Naive thymus-derived CD8-positive, alpha-beta T cell (primary cell): ENCODE results near the gene C20orf96. TPM values are rescaled to one million over a fixed set of nuclear protein-coding genes. Genes with fewer than 3 reads are reported as not detected.
A peak's percentile ranks its signal among the peaks of the same experiment; 100 is the strongest.
"Not testable (repeated sequence)": the region's sequence is repeated elsewhere in the genome, so short reads cannot be mapped to it uniquely, and the experiment has no call there.

Source experiments
- ATAC-seq, 2 donors: fragments of 150-1000 bp; cut with Tn5 transposase in 1 of 2; sonication (Bioruptor Pico), chemical (Tn5 transposase) in 1 of 2; 1 replicate in 1 of 2; 2 replicates in 1 of 2; pipeline ENCODE4 v1.10.0; 2021; ENCODE audit warnings: mild to moderate bottlenecking in 2 of 2, moderate library complexity in 2 of 2
- POLR2A ChIA-PET: fragments of 350-600 bp; sonication (Branson Sonifier 250); formaldehyde crosslinking; loops from one replicate; lab custom pipeline; 2021; ENCODE audit warnings: antibody characterized with exemption; lab: Charles Lee
- DNase-seq, 10 donors: peaks; one replicate each; pipeline versions ENCODE4 v3.0.0 to v3.0.0-alpha.2; 2020 to 2022
- H3K27ac Mint-ChIP-seq, 10 donors: one replicate each; pipeline ENCODE4 v1.8.0; 2020 to 2022; ENCODE audit warnings: mild to moderate bottlenecking in 10 of 10, mixed read lengths in 10 of 10, moderate library complexity in 4 of 10, inconsistent platforms in 1 of 10
- H3K27me3 Mint-ChIP-seq, 5 donors: one replicate each; pipeline ENCODE4 v1.8.0; 2021 to 2022; ENCODE audit warnings: mixed read lengths in 5 of 5
- H3K36me3 Mint-ChIP-seq, 3 donors: one replicate each; pipeline ENCODE4 v1.8.0; 2020 to 2022; ENCODE audit warnings: mixed read lengths in 3 of 3, mild to moderate bottlenecking in 2 of 3, inconsistent platforms in 1 of 3
- H3K4me1 Mint-ChIP-seq, 4 donors: one replicate each; pipeline ENCODE4 v1.8.0; 2021 to 2022; ENCODE audit warnings: mixed read lengths in 4 of 4
- H3K4me3 Mint-ChIP-seq, 10 donors: one replicate each; pipeline ENCODE4 v1.8.0; 2020 to 2022; ENCODE audit warnings: mild to moderate bottlenecking in 10 of 10, mixed read lengths in 10 of 10, moderate library complexity in 6 of 10, inconsistent platforms in 1 of 10
- H3K9me3 Mint-ChIP-seq, 9 donors: one replicate each; pipeline ENCODE4 v1.8.0; 2020 to 2022; ENCODE audit warnings: mixed read lengths in 9 of 9, mild to moderate bottlenecking in 3 of 9, inconsistent platforms in 1 of 9, moderate library complexity in 1 of 9
- polyA plus RNA-seq, 3 donors: library from polyadenylated mRNA; unstranded; fragments of 300-500 nt; fragmentation: Illumina TruSeq; gene quantifications; one replicate each; pipeline ENCODE4 v1.2.3, GENCODE V29; 2021
- total RNA-seq, 8 experiments: library from RNA in 2 of 8; stranded (reverse) in 2 of 8; gene quantifications; one replicate each; pipeline ENCODE4 v1.2.3 and lab custom pipeline; 2021 to 2026

C20orf96 gene
- total RNA-seq = 1 to 10 TPM; 4.7 to 5.7 TPM
- polyA plus RNA-seq = under 1 TPM; 0.46 to 0.80 (median 0.67) TPM
- 0.76 to 3.9 (median 1.3) reads per million in 6 experiments for total RNA-seq (lab: John Stamatoyannopoulos, UW)

DNA sequence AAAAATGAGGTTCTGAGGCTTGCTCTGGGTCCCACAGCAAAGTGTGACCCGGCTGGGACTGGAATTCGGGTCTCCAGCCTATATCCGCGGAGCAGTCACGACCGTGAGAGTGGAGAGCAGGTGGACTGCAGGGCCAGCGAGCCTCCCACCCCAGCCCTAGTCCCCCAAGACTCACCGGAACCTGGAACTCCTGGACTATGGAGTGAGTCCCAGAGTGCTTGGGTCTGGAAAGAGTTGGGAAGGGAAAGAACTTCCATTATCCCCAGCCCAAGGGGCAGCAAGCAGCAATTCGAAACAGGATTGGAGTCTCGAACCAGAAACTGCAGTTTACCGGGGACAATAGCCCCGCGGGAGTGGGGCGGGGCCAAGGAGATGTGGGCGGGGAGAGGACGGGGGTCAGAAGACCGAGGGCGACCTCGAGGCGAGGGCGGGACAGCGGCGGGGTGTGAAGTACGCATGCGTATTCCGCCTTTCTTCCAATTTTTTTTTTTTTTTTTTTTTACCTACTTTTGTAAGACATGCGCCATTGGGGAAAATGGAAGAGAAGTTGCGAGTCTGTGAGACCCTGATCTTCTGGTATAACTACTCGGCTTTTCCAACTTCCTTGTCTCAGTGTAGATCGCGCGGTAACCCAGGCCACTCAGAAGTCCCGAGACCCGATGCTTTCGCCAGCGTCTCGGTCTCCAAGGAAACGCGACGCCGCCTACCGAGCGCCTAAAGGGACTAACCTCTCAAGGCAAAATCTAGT is at the start of gene C20orf96:
C20orf96 (minus strand) TSS at position 667 of the 748 bp plus-strand sequence; CDS start at position 527, 140 bp downstream.
- DNase-seq (peak; percentile 75 to 92 (median 79)), ATAC-seq (peak; percentile 91 to 93)
- H3K4me3 Mint-ChIP-seq = no peak within 1 kb of the TSS
- H3K4me1 Mint-ChIP-seq = peaks cover 4 to 10% (median 9%) of the 10 kb centered on the region in 4 donors
- no peaks in the 10 kb centered on the region for H3K36me3 Mint-ChIP-seq
- no peaks in the 10 kb centered on the region for H3K27me3 Mint-ChIP-seq
- peak within 1 kb of the TSS in 4 of 10 donors; percentile 29 to 89 (median 56) for H3K27ac Mint-ChIP-seq
- H3K9me3 Mint-ChIP-seq = no peaks in the 10 kb centered on the region
- POLR2A ChIA-PET = interaction anchor here (1.5 kb wide), 1 partner anchor 8 kb away, joined by 5 read pairs; the partner anchor contains the start of gene ZCCHC3

DNA sequence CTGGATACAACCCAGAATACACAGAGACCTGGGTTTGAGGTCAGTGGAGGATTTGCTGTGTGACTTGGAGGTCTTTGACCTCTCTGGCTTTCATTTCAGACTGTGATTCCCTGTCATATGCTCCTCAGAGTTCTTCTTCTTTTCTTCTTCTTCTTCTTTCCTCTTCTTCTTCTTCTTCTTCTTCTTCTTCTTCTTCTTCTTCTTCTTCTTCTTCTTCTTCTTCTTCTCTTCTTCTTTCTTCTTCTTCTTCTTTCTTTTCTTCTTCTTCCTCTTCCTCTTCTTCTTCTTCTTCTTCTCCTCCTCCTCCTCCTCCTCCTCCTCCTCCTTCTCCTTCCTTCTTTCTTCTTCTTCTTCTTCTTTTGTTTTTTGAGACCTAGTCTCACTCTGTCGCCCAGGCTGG is 45.5 kb upstream of the C20orf96 start:
- H3K9me3 Mint-ChIP-seq, H3K27me3 Mint-ChIP-seq, H3K4me3 Mint-ChIP-seq, H3K4me1 Mint-ChIP-seq, ATAC-seq, H3K36me3 Mint-ChIP-seq, POLR2A ChIA-PET, DNase-seq: not testable (repeated sequence)
- peak overlapping the region in 2 of 10 donors; percentile 13 to 84 for H3K27ac Mint-ChIP-seq

DNA sequence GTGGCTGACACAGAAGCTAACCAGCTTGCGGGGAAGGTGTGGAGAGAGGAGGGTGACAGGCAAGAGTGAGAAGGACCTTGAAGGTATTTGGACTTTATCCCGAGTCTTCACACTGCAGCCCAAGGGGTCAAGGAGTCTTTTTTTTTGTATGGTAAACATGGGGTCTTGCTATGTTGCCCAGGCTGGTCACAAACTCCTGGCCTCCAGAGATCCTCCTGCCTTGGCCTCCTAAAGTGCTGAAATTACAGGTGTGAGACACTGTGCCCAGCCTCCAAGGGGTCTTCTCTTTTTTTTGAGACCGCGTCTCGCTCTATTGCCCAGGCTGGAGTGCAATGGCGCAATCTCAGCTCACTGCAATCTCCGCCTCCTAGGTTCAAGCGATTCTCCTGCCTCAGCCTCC is 44.0 kb upstream of the C20orf96 start:
- Mint-ChIP-seq H3K9me3 (no peaks in the 10 kb centered on the region), H3K4me3 (no peak overlapping the region), H3K27ac (peak overlapping the region in 1 of 10 donors; percentile 49), H3K36me3 (peaks cover 0 to 2% (median 0%) of the 10 kb centered on the region in 3 donors), H3K27me3 (no peaks in the 10 kb centered on the region), H3K4me1 (peaks cover 7 to 15% (median 13%) of the 10 kb centered on the region in 4 donors)
- DNase-seq (no peak), ATAC-seq (no peak)
- POLR2A ChIA-PET = no interaction called here

GRCh38 chr20:330233-331149 is 39.9 kb upstream of the C20orf96 start:
- Mint-ChIP-seq H3K9me3 (no peaks in the 10 kb centered on the region), H3K4me1 (peaks cover 12 to 38% (median 36%) of the 10 kb centered on the region in 4 donors), H3K27ac (peak overlapping the region in 8 of 10 donors; percentile 19 to 98 (median 84)), H3K36me3 (no peaks in the 10 kb centered on the region), H3K27me3 (no peaks in the 10 kb centered on the region), H3K4me3 (peak overlapping the region in 2 of 10 donors; percentile 50 to 62)
- POLR2A ChIA-PET = interaction anchor here (0.9 to 2.4 kb wide), 5 partner anchors 31 to 118 kb away, joined by 3 to 7 read pairs (median 4); partner anchors contain the start of gene ZCCHC3
- ATAC-seq (peak; percentile 32 to 37), DNase-seq (peak in 9 of 10 donors; percentile 43 to 85 (median 69))

- Mint-ChIP-seq H3K27me3 (no peaks in the 10 kb centered on the region), H3K36me3 (no peaks in the 10 kb centered on the region), H3K4me1 (peaks cover 12 to 38% (median 37%) of the 10 kb centered on the region in 4 donors), H3K4me3 (peak overlapping the region in 1 of 10 donors; percentile 62), H3K9me3 (no peaks in the 10 kb centered on the region), H3K27ac (peak overlapping the region in 8 of 10 donors; percentile 81 to 98 (median 86))
- ATAC-seq (no peak), DNase-seq (no peak)
- POLR2A ChIA-PET = interaction anchor here (1.3 to 2.4 kb wide), 3 partner anchors 31 to 64 kb away, joined by 3 to 7 read pairs (median 7); partner anchors contain the start of gene ZCCHC3
These were observed 39.3 kb upstream of the C20orf96 start for GRCh38 chr20:329851-330232.

DNA sequence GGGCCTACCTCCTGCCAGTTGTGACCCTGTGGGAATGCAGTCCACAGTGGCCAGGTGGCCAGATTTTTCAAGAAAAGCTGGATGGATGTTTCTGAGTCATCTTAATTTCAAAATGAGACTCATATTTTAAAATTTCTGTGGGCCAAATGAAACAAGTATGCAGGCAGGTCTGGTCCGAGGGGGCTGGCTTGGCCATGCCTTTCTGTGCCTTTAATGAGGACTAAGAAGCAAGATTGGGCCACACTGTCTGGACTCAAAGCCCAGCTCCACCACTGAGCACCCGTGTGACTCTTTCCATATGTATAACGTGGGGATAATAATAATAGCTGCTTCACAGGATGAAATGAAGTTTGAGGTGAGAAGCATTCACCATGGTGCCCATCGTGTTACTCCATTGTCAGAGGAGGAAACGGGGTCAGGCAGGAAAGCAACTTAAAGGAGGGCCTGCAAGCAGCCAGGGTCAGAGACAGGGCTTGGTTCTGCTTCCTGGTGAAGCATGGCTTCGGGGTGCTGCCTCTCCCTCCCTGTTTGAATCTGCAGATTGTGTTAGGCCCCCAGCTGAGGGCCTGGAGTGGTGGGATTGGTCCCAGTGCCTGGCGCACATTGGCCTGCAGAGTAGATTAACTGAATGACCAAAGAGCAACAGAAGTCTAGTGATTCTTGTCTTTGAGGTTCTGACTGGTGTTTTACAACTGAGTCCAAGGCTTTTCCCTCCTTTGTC is 38.6 kb upstream of the C20orf96 start:
- DNase-seq = no peak

GRCh38 chr20:328027-328974 is 37.8 kb upstream of the C20orf96 start:
- Mint-ChIP-seq H3K4me1 (peaks cover 14 to 47% (median 43%) of the 10 kb centered on the region in 4 donors), H3K9me3 (no peaks in the 10 kb centered on the region), H3K36me3 (no peaks in the 10 kb centered on the region), H3K27ac (peak overlapping the region; percentile 76 to 98 (median 87)), H3K4me3 (peak overlapping the region; percentile 78 to 91 (median 82)), H3K27me3 (no peaks in the 10 kb centered on the region)
- ATAC-seq (no peak), DNase-seq (peak in 6 of 10 donors; percentile 17 to 72 (median 36))
- POLR2A ChIA-PET = interaction anchor here (0.6 to 2.4 kb wide), 8 partner anchors 9 to 215 kb away, joined by 3 to 7 read pairs (median 4); partner anchors contain the start of gene ZCCHC3

More for the DNA sequence above, 38.6 kb upstream of the C20orf96 start:
- peak overlapping the region; percentile 76 to 98 (median 87) for H3K27ac Mint-ChIP-seq
- no peaks in the 10 kb centered on the region for H3K9me3 Mint-ChIP-seq
- ATAC-seq = no peak
- POLR2A ChIA-PET = interaction anchor here (0.6 to 2.4 kb wide), 7 partner anchors 8 to 214 kb away, joined by 3 to 7 read pairs (median 4); partner anchors contain the start of gene ZCCHC3
- H3K36me3 Mint-ChIP-seq = no peaks in the 10 kb centered on the region
- peak overlapping the region in 9 of 10 donors; percentile 22 to 87 (median 81) for H3K4me3 Mint-ChIP-seq
- no peaks in the 10 kb centered on the region for H3K27me3 Mint-ChIP-seq
- H3K4me1 Mint-ChIP-seq = peaks cover 14 to 42% (median 38%) of the 10 kb centered on the region in 4 donors

- peaks cover 14 to 47% (median 43%) of the 10 kb centered on the region in 4 donors for H3K4me1 Mint-ChIP-seq
- peak overlapping the region; percentile 69 to 91 (median 82) for H3K4me3 Mint-ChIP-seq
- peak overlapping the region; percentile 76 to 98 (median 87) for H3K27ac Mint-ChIP-seq
- POLR2A ChIA-PET = interaction anchor here (1.0 to 5.5 kb wide), 6 partner anchors 10 to 216 kb away, joined by 3 to 140 read pairs (median 5); partner anchors contain the start of genes CSNK2A1 and ZCCHC3
- H3K9me3 Mint-ChIP-seq = no peaks in the 10 kb centered on the region
- H3K27me3 Mint-ChIP-seq = no peaks in the 10 kb centered on the region
- H3K36me3 Mint-ChIP-seq = no peaks in the 10 kb centered on the region
- ATAC-seq (peak; percentile 24 to 38), DNase-seq (peak; percentile 71 to 94 (median 89))
These were observed 36.9 kb upstream of the C20orf96 start for GRCh38 chr20:327186-328026.

GRCh38 chr20:326645-327185 is 36.2 kb upstream of the C20orf96 start:
- Mint-ChIP-seq H3K9me3 (no peaks in the 10 kb centered on the region), H3K27ac (peak overlapping the region in 9 of 10 donors; percentile 76 to 98 (median 88)), H3K27me3 (no peaks in the 10 kb centered on the region), H3K4me1 (peaks cover 14 to 47% (median 43%) of the 10 kb centered on the region in 4 donors), H3K4me3 (peak overlapping the region; percentile 69 to 91 (median 82)), H3K36me3 (no peaks in the 10 kb centered on the region)
- DNase-seq (peak in 1 of 10 donors; percentile 56), ATAC-seq (peak; percentile 9)
- POLR2A ChIA-PET = interaction anchor here (1.3 to 5.5 kb wide), 6 partner anchors 13 to 217 kb away, joined by 3 to 140 read pairs (median 7); partner anchors contain the start of genes CSNK2A1 and ZCCHC3
